ENCODE measurements around the gene SLC17A9. TPM values are rescaled to one million over a fixed set of nuclear protein-coding genes. Genes with fewer than 3 reads are reported as not detected.

The SLC17A9 gene
- total RNA-seq, 3 donors from 2014 or later, result 2.2 to 4.9 (median 2.7) TPM

GRCh38 chr20:62946918-62947317 lies 5.6 kb upstream of the SLC17A9 start:
- intact Hi-C loops (cut with DNase I; ENCODE audit: low total_unique reads), result no loop called here
- Histone ChIP-seq H3K27me3 (no peaks in the 10 kb centered on the region), H3K4me3 (no peak overlapping the region), H3K4me1 (no peaks in the 10 kb centered on the region), H3K27ac (no peak overlapping the region), H3K36me3 (no peaks in the 10 kb centered on the region), H3K9me3 (no peaks in the 10 kb centered on the region)
- no peak for TF ChIP-seq POLR2AphosphoS5 (IDR thresholded peaks at IDR 0.05)
- no peak for TF ChIP-seq POLR2A (IDR thresholded peaks at IDR 0.05)
- TF ChIP-seq, protein P1, sequence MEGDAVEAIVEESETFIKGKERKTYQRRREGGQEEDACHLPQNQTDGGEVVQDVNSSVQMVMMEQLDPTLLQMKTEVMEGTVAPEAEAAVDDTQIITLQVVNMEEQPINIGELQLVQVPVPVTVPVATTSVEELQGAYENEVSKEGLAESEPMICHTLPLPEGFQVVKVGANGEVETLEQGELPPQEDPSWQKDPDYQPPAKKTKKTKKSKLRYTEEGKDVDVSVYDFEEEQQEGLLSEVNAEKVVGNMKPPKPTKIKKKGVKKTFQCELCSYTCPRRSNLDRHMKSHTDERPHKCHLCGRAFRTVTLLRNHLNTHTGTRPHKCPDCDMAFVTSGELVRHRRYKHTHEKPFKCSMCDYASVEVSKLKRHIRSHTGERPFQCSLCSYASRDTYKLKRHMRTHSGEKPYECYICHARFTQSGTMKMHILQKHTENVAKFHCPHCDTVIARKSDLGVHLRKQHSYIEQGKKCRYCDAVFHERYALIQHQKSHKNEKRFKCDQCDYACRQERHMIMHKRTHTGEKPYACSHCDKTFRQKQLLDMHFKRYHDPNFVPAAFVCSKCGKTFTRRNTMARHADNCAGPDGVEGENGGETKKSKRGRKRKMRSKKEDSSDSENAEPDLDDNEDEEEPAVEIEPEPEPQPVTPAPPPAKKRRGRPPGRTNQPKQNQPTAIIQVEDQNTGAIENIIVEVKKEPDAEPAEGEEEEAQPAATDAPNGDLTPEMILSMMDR (IDR thresholded peaks at IDR 0.05), result no peak
- no peak for DNase-seq (ENCODE audit: low spot score in 2 of 2)

- H3K9me3 ChIP-seq, result no peaks in the 10 kb centered on the region
- intact Hi-C loops (cut with DNase I; ENCODE audit: low total_unique reads), result no loop called here
- H3K27me3 ChIP-seq, result no peaks in the 10 kb centered on the region
- no peak overlapping the region for H3K4me3 ChIP-seq
- H3K4me1 ChIP-seq, result no peaks in the 10 kb centered on the region
- TF ChIP-seq POLR2A (IDR thresholded peaks at IDR 0.05), result no peak
- TF ChIP-seq POLR2AphosphoS5 (IDR thresholded peaks at IDR 0.05), result no peak
- TF ChIP-seq, protein P1 (IDR thresholded peaks at IDR 0.05), result no peak
- no peak overlapping the region for H3K27ac ChIP-seq
- DNase-seq (ENCODE audit: low spot score in 2 of 2), result no peak
- H3K36me3 ChIP-seq, result no peaks in the 10 kb centered on the region
These were observed 4.8 kb upstream of the SLC17A9 start for GRCh38 chr20:62947532-62948300.

- no peak overlapping the region for H3K4me3 ChIP-seq
- H3K27ac ChIP-seq, result no peak overlapping the region
- intact Hi-C loops (cut with DNase I; ENCODE audit: low total_unique reads), result no loop called here
- no peaks in the 10 kb centered on the region for H3K9me3 ChIP-seq
- no peaks in the 10 kb centered on the region for H3K27me3 ChIP-seq
- no peak for DNase-seq (ENCODE audit: low spot score in 2 of 2)
- peaks cover 0 to 9% of the 10 kb centered on the region in 2 donors for H3K4me1 ChIP-seq
- no peaks in the 10 kb centered on the region for H3K36me3 ChIP-seq
- TF ChIP-seq, protein P1 (IDR thresholded peaks at IDR 0.05), result no peak
- TF ChIP-seq POLR2A (IDR thresholded peaks at IDR 0.05) (no peak), POLR2AphosphoS5 (IDR thresholded peaks at IDR 0.05) (no peak)
These were observed 3.2 kb upstream of the SLC17A9 start for GRCh38 chr20:62949153-62949821.

GRCh38 chr20:62949962-62950361 lies 2.5 kb upstream of the SLC17A9 start:
- H3K27me3 ChIP-seq, result no peaks in the 10 kb centered on the region
- TF ChIP-seq, protein P1 (IDR thresholded peaks at IDR 0.05), result no peak
- TF ChIP-seq POLR2A (IDR thresholded peaks at IDR 0.05), result no peak
- TF ChIP-seq POLR2AphosphoS5 (IDR thresholded peaks at IDR 0.05), result no peak
- peaks cover 0 to 9% of the 10 kb centered on the region in 2 donors for H3K4me1 ChIP-seq
- H3K4me3 ChIP-seq, result no peak overlapping the region
- intact Hi-C loops (cut with DNase I; ENCODE audit: low total_unique reads), result no loop called here
- no peaks in the 10 kb centered on the region for H3K36me3 ChIP-seq
- DNase-seq (ENCODE audit: low spot score in 2 of 2), result no peak
- H3K9me3 ChIP-seq, result no peaks in the 10 kb centered on the region
- H3K27ac ChIP-seq, result no peak overlapping the region

- no peaks in the 10 kb centered on the region for H3K9me3 ChIP-seq
- no peaks in the 10 kb centered on the region for H3K27me3 ChIP-seq
- no peaks in the 10 kb centered on the region for H3K36me3 ChIP-seq
- TF ChIP-seq, protein P1 (IDR thresholded peaks at IDR 0.05), result no peak
- TF ChIP-seq POLR2AphosphoS5 (IDR thresholded peaks at IDR 0.05) (no peak), POLR2A (IDR thresholded peaks at IDR 0.05) (no peak)
- peaks cover 0 to 9% of the 10 kb centered on the region in 2 donors for H3K4me1 ChIP-seq
- no peak overlapping the region for H3K27ac ChIP-seq
- H3K4me3 ChIP-seq, result no peak overlapping the region
- DNase-seq (ENCODE audit: low spot score in 2 of 2), result no peak
- intact Hi-C loops (cut with DNase I; ENCODE audit: low total_unique reads), result no loop called here
These were observed 1.8 kb upstream of the SLC17A9 start for GRCh38 chr20:62950741-62951140.
